Glutamatergic neuron (in vitro differentiated cells): ENCODE data around the gene APOL4. TPM values are rescaled to one million over a fixed set of nuclear protein-coding genes. Genes with fewer than 3 reads are reported as not detected.
A peak's percentile ranks its signal among the peaks of the same experiment; 100 is the strongest.

Experiments used
- DNase-seq: peaks from one replicate; pipeline ENCODE4 v3.0.0; 2022
- H3K27ac Mint-ChIP-seq: one replicate; pipeline ENCODE4 v1.8.0; 2020; ENCODE audit warnings: mild to moderate bottlenecking, mixed read lengths, inconsistent platforms; ENCODE audit not compliant: unreplicated experiment
- H3K27me3 Mint-ChIP-seq: one replicate; pipeline ENCODE4 v1.8.0; 2020; ENCODE audit warnings: mild to moderate bottlenecking, moderate library complexity, mixed read lengths, inconsistent platforms; ENCODE audit not compliant: unreplicated experiment
- H3K36me3 Mint-ChIP-seq: one replicate; pipeline ENCODE4 v1.8.0; 2020; ENCODE audit warnings: mild to moderate bottlenecking, mixed read lengths, inconsistent platforms; ENCODE audit not compliant: unreplicated experiment
- H3K4me1 Mint-ChIP-seq: one replicate; pipeline ENCODE4 v1.8.0; 2020; ENCODE audit warnings: mild to moderate bottlenecking, low read depth, mixed read lengths, inconsistent platforms; ENCODE audit not compliant: unreplicated experiment
- H3K4me3 Mint-ChIP-seq: one replicate; pipeline ENCODE4 v1.8.0; 2020; ENCODE audit warnings: mild to moderate bottlenecking, mixed read lengths, inconsistent platforms; ENCODE audit not compliant: unreplicated experiment
- H3K9me3 Mint-ChIP-seq: one replicate; pipeline ENCODE4 v1.8.0; 2020; ENCODE audit warnings: mild to moderate bottlenecking, moderate library complexity, mixed read lengths, inconsistent platforms; ENCODE audit not compliant: unreplicated experiment
- total RNA-seq: library from RNA; stranded (reverse); fragmentation: NEBNext Ultra II Directional; extraction: Animal tissue kit (Norgen Biotek cat#: 25700); gene quantifications from one replicate; pipeline ENCODE4 v1.2.1, GENCODE V29; 2021; ENCODE audit not compliant: unreplicated experiment
- TF ChIP-seq, protein P1 (sequence below): fragments of 200-600 bp; sonication (generic); IDR thresholded peaks from one replicate; pipeline ENCODE4 v1.5.0; 2021; ENCODE audit not compliant: partially characterized antibody, unreplicated experiment

Gene APOL4
- total RNA-seq, 1 donor from 2014 or later = not detected

DNA sequence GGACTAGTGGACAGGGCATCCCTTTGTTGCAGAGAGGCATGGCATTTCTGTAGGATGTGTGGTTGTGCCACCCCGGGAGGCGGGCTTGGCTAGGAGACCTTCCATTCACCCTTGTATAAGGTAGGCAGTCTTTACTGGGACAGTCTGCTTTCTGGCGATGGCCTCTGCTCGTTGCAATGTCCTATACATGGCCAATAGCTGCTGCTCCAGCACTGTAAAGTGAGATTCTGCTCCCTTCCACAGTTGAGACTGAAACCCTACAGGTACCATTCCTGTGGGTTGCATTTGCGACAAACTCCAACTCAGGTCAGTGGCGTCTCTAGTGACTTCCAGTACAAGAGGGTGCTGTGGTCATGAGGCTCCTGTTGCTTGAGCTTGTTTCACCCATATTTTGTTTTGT, 20.7 kb downstream of the APOL4 start:
- TF ChIP-seq, protein P1, sequence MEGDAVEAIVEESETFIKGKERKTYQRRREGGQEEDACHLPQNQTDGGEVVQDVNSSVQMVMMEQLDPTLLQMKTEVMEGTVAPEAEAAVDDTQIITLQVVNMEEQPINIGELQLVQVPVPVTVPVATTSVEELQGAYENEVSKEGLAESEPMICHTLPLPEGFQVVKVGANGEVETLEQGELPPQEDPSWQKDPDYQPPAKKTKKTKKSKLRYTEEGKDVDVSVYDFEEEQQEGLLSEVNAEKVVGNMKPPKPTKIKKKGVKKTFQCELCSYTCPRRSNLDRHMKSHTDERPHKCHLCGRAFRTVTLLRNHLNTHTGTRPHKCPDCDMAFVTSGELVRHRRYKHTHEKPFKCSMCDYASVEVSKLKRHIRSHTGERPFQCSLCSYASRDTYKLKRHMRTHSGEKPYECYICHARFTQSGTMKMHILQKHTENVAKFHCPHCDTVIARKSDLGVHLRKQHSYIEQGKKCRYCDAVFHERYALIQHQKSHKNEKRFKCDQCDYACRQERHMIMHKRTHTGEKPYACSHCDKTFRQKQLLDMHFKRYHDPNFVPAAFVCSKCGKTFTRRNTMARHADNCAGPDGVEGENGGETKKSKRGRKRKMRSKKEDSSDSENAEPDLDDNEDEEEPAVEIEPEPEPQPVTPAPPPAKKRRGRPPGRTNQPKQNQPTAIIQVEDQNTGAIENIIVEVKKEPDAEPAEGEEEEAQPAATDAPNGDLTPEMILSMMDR = no peak
- no peak for DNase-seq
- H3K27ac Mint-ChIP-seq = no peak overlapping the region
- H3K4me3 Mint-ChIP-seq = no peak overlapping the region
- H3K27me3 Mint-ChIP-seq = no peaks in the 10 kb centered on the region
- H3K36me3 Mint-ChIP-seq = no peaks in the 10 kb centered on the region
- H3K4me1 Mint-ChIP-seq = peaks cover 1% of the 10 kb centered on the region
- H3K9me3 Mint-ChIP-seq = no peaks in the 10 kb centered on the region

DNA sequence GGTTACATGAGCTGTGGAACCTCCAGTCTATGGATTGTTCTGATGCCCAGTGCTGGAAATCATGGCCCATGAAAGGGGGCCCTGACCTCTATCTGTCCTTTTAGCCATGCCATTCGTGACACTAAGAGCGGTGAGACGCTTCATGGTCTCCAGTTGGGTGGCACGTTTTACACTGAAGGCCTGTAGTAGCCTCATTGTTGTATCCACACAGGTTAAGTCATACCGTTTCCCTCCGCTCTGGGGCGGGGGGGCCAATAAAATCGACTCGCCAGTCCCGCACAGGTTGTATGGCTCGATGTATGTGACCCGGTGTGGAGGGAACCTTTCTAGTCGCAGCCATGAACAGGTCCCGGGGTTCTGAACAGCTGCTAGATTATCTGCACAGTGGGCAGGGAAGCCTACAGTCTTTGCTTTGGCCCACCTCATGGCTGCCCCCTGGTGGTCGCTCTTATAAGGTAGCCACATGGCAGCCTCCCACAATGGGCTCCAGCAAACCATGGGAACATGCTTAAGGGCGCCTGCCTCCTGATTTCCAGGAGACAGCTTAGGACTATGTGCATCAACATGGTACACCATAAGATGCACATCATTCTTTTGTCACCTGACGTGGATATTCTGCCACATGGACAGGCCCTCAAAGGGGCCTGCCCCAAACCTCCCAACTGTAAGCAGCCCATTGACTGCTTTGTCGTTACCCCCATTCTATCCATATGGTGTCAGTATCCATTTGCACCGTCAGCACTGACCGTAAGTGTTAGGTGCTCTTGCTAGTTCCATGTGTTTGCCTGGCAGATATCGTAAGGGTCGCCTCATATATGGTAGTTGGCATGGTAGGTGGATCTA, 21.4 kb downstream of the APOL4 start:
- TF ChIP-seq, protein P1 = peak; percentile 91
- Mint-ChIP-seq H3K4me1 (peaks cover 1% of the 10 kb centered on the region), H3K36me3 (no peaks in the 10 kb centered on the region), H3K27me3 (no peaks in the 10 kb centered on the region), H3K9me3 (no peaks in the 10 kb centered on the region), H3K4me3 (no peak overlapping the region), H3K27ac (peak overlapping the region; percentile 41)
- peak; percentile 85 for DNase-seq

- H3K4me3 Mint-ChIP-seq = no peak overlapping the region
- DNase-seq = no peak
Observed at GRCh38 chr22:36177160-36177559, 24.4 kb downstream of the APOL4 start.

GRCh38 chr22:36175892-36176291, 25.7 kb downstream of the APOL4 start:
- Mint-ChIP-seq H3K27ac (no peak overlapping the region), H3K4me1 (no peaks in the 10 kb centered on the region), H3K4me3 (no peak overlapping the region), H3K9me3 (no peaks in the 10 kb centered on the region), H3K27me3 (no peaks in the 10 kb centered on the region), H3K36me3 (no peaks in the 10 kb centered on the region)
- TF ChIP-seq, protein P1 = no peak
- no peak for DNase-seq

More at GRCh38 chr22:36177160-36177559, 24.4 kb downstream of the APOL4 start:
- H3K27ac Mint-ChIP-seq = no peak overlapping the region
- H3K27me3 Mint-ChIP-seq = no peaks in the 10 kb centered on the region
- TF ChIP-seq, protein P1 = no peak
- peaks cover 1% of the 10 kb centered on the region for H3K4me1 Mint-ChIP-seq
- H3K36me3 Mint-ChIP-seq = no peaks in the 10 kb centered on the region
- no peaks in the 10 kb centered on the region for H3K9me3 Mint-ChIP-seq

DNA sequence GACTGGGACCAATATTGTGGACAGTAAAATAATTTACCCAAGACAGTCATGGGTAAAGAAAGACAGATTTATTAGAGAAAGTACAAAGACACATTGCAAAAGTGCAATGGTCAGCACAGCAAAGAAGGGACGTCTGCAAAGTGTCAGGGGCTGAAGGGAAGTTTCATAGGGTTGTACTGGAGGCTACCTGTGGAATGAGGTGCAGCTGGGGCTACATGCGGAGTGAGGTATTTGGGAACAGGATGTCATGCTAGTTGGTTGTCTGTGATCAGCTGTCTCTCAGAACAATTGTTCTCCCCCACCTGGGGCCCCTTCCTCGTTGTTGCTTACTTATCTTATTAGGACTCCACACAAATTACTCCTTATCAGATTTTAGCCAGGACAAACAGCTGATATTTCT, 29.7 kb downstream of the APOL4 start:
- H3K36me3 Mint-ChIP-seq = peaks cover 7% of the 10 kb centered on the region
- H3K9me3 Mint-ChIP-seq = no peaks in the 10 kb centered on the region
- no peak overlapping the region for H3K27ac Mint-ChIP-seq
- DNase-seq = no peak
- no peaks in the 10 kb centered on the region for H3K4me1 Mint-ChIP-seq
- H3K27me3 Mint-ChIP-seq = no peaks in the 10 kb centered on the region
- TF ChIP-seq, protein P1 = no peak
- no peak overlapping the region for H3K4me3 Mint-ChIP-seq
